IPS-15b (cell line): ENCODE data around the gene GNL2.
A peak's percentile ranks its signal among the peaks of the same experiment; 100 is the strongest.
"Not testable (repeated sequence)": the region's sequence is repeated elsewhere in the genome, so short reads cannot be mapped to it uniquely, and the experiment has no call there.

ENCODE experiments used
- H3K27me3 ChIP-seq: one replicate; pipeline ENCODE4 v1.6.1; 2013; ENCODE audit warnings: low read length; ENCODE audit not compliant: control insufficient read depth, insufficient read depth
- H3K36me3 ChIP-seq: one replicate; pipeline ENCODE4 v1.6.1; 2013; ENCODE audit warnings: low read length; ENCODE audit not compliant: control insufficient read depth, insufficient read depth
- H3K4me1 ChIP-seq: one replicate; pipeline ENCODE4 v1.6.1; 2013; ENCODE audit warnings: mild to moderate bottlenecking, low read length; ENCODE audit not compliant: control insufficient read depth, insufficient read depth
- H3K4me3 ChIP-seq: one replicate; pipeline ENCODE4 v1.5.1; 2013; ENCODE audit warnings: low read depth, low read length
- H3K9ac ChIP-seq: one replicate; pipeline ENCODE4 v1.6.1; 2013; ENCODE audit warnings: low read depth, mild to moderate bottlenecking, low read length
- H3K9me3 ChIP-seq: one replicate; pipeline ENCODE4 v1.6.1; 2013; ENCODE audit warnings: mild to moderate bottlenecking, low read length; ENCODE audit not compliant: control insufficient read depth, insufficient read depth

GNL2 gene

GRCh38 chr1:37605061-37605650 lies 9.4 kb upstream of the GNL2 start:
- H3K9me3 ChIP-seq = no peaks in the 10 kb centered on the region
- no peaks in the 10 kb centered on the region for H3K36me3 ChIP-seq
- peaks cover 37% of the 10 kb centered on the region for H3K27me3 ChIP-seq
- no peaks in the 10 kb centered on the region for H3K4me1 ChIP-seq
- no peak overlapping the region for H3K4me3 ChIP-seq
- no peak overlapping the region for H3K9ac ChIP-seq

GRCh38 chr1:37602750-37603694 lies 7.3 kb upstream of the GNL2 start:
- Histone ChIP-seq H3K9ac (no peak overlapping the region), H3K27me3 (peaks cover 19% of the 10 kb centered on the region), H3K4me3 (no peak overlapping the region), H3K9me3 (no peaks in the 10 kb centered on the region), H3K4me1 (no peaks in the 10 kb centered on the region), H3K36me3 (no peaks in the 10 kb centered on the region)

- Histone ChIP-seq H3K9me3 (no peaks in the 10 kb centered on the region), H3K4me1 (no peaks in the 10 kb centered on the region), H3K9ac (no peak overlapping the region), H3K36me3 (no peaks in the 10 kb centered on the region), H3K27me3 (peaks cover 8% of the 10 kb centered on the region), H3K4me3 (no peak overlapping the region)
These were observed 5.7 kb upstream of the GNL2 start for GRCh38 chr1:37601441-37601840.

- Histone ChIP-seq H3K4me3 (no peak overlapping the region), H3K4me1 (no peaks in the 10 kb centered on the region), H3K27me3 (peaks cover 8% of the 10 kb centered on the region), H3K36me3 (no peaks in the 10 kb centered on the region), H3K9me3 (no peaks in the 10 kb centered on the region), H3K9ac (no peak overlapping the region)
These were observed 4.2 kb upstream of the GNL2 start for GRCh38 chr1:37599940-37600339.

GRCh38 chr1:37596182-37596667 lies 488 bp upstream of the GNL2 start:
- no peaks in the 10 kb centered on the region for H3K4me1 ChIP-seq
- H3K9me3 ChIP-seq = no peaks in the 10 kb centered on the region
- peaks cover 4% of the 10 kb centered on the region for H3K36me3 ChIP-seq
- H3K27me3 ChIP-seq = peaks cover 1% of the 10 kb centered on the region
- peak overlapping the region; percentile 91 for H3K4me3 ChIP-seq
- no peak overlapping the region for H3K9ac ChIP-seq

- Histone ChIP-seq H3K4me1 (no peaks in the 10 kb centered on the region), H3K27me3 (no peaks in the 10 kb centered on the region), H3K9me3 (no peaks in the 10 kb centered on the region), H3K4me3 (no peak overlapping the region), H3K36me3 (peaks cover 4% of the 10 kb centered on the region), H3K9ac (no peak overlapping the region)
These were observed 2.0 kb downstream of the GNL2 start for GRCh38 chr1:37593726-37594125.

GRCh38 chr1:37588939-37589338 lies 6.8 kb downstream of the GNL2 start:
- Histone ChIP-seq H3K9ac (no peak overlapping the region), H3K9me3 (no peaks in the 10 kb centered on the region), H3K36me3 (peaks cover 9% of the 10 kb centered on the region), H3K4me1 (no peaks in the 10 kb centered on the region), H3K4me3 (no peak overlapping the region), H3K27me3 (no peaks in the 10 kb centered on the region)

- H3K9me3 ChIP-seq, H3K9ac ChIP-seq, H3K4me3 ChIP-seq, H3K4me1 ChIP-seq, H3K27me3 ChIP-seq: not testable (repeated sequence)
- peaks cover 21% of the 10 kb centered on the region for H3K36me3 ChIP-seq
These were observed 11.2 kb downstream of the GNL2 start for GRCh38 chr1:37584544-37584943.

GRCh38 chr1:37575692-37576091 lies 20.0 kb downstream of the GNL2 start:
- no peak overlapping the region for H3K9ac ChIP-seq
- peaks cover 42% of the 10 kb centered on the region for H3K36me3 ChIP-seq
- H3K27me3 ChIP-seq = no peaks in the 10 kb centered on the region
- H3K4me3 ChIP-seq = no peak overlapping the region
- H3K9me3 ChIP-seq = no peaks in the 10 kb centered on the region
- H3K4me1 ChIP-seq = no peaks in the 10 kb centered on the region

- Histone ChIP-seq H3K4me3 (no peak overlapping the region), H3K36me3 (peaks cover 43% of the 10 kb centered on the region)
These were observed 20.8 kb downstream of the GNL2 start for GRCh38 chr1:37574834-37575480.

GRCh38 chr1:37570528-37571334 lies 25.0 kb downstream of the GNL2 start:
- H3K27me3 ChIP-seq = no peaks in the 10 kb centered on the region
- no peak overlapping the region for H3K9ac ChIP-seq
- H3K36me3 ChIP-seq = peaks cover 67% of the 10 kb centered on the region
- H3K4me3 ChIP-seq = no peak overlapping the region
- H3K4me1 ChIP-seq = no peaks in the 10 kb centered on the region
- H3K9me3 ChIP-seq = no peaks in the 10 kb centered on the region

More at GRCh38 chr1:37574834-37575480, 20.8 kb downstream of the GNL2 start:
- Histone ChIP-seq H3K9ac (no peak overlapping the region), H3K9me3 (no peaks in the 10 kb centered on the region), H3K27me3 (no peaks in the 10 kb centered on the region), H3K4me1 (no peaks in the 10 kb centered on the region)
